HK-2 (cell line): ENCODE results near the gene ARF5.
"Not testable (repeated sequence)": the region's sequence is repeated elsewhere in the genome, so short reads cannot be mapped to it uniquely, and the experiment has no call there.

Experiments used
- DNase-seq: peaks from one replicate; pipeline ENCODE4 v3.0.0-alpha.2; 2018; ENCODE audit not compliant: unreplicated experiment

Gene ARF5

DNA sequence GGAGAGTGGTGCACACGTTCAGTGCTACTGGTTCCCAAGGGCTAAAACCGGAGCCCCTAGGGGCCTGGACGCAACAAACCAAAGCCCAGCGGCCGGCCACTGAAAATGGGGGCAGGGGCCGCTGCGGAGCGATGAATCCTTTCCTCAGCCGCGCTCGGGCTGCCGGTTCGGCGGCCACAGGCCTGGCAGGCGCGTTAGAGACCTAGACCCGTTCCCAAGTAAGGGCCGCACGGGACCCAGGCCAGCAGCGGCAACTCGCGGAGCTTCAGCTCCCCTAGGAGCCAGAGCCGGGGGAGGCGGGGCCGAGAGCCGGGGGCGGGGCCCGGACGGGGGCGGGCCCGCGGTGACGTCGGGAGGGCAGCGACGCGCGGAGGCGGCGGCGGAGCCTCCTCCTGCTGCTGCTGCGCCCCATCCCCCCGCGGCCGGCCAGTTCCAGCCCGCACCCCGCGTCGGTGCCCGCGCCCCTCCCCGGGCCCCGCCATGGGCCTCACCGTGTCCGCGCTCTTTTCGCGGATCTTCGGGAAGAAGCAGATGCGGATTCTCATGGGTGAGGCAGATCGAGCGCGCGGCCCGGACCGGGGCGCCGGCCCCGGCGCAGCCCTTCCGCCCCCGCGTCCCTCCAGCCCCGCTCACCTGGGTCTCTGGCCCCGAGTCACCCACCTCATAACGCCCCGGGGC is at the start of gene ARF5:
Gene ARF5 (plus strand): TSS at position 393 of the 678 bp plus-strand sequence. CDS start 88 bp downstream, at position 481.
- peak; percentile 84 for DNase-seq

GRCh38 chr7:127539116-127539515 is 49.1 kb upstream of the ARF5 start:
- no peak for DNase-seq

DNA sequence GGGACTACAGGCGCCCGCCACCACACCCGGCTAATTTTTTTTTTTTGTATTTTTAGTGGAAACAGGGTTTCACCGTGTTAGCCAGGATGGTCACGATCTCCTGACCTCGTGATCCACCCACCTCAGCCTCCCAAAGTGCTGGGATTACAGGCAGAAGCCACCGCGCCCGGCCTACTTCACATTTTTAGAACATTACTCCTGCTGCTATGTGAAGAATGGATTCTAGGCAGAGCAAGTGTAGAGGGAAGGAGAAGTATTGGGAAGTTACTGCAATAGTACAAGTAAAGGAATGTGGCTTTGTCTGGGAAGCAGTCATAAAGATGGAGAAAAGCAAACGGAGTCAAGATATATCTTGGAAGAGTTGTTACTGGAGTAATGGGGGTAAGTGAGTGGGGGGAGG is 47.8 kb upstream of the ARF5 start:
- DNase-seq: not testable (repeated sequence)

DNA sequence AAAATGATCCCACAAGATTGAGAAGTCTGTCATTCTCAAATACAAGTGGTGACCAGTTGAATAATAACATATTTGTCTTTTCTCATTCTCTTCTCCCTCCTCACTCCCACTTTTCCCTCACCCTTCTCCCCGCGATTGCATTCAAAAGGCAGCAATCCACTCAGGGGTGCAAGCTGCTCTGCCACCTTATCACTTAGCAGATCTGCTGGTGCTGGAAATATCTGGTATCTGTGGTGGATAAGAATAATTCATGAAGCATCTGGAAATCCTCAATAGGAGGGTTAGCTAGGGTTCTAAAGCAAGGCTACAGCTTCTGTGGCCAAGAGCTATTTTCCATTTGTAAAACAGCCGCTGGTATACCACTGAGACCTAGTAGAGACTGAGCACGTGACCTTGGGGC is 46.7 kb upstream of the ARF5 start:
- no peak for DNase-seq

- DNase-seq: no peak
These were observed 41.9 kb upstream of the ARF5 start for GRCh38 chr7:127546313-127546712.

GRCh38 chr7:127550247-127550646 is 38.0 kb upstream of the ARF5 start:
- DNase-seq: no peak

- no peak for DNase-seq
These were observed 36.3 kb upstream of the ARF5 start for GRCh38 chr7:127551941-127552340.

- DNase-seq: no peak
These were observed 31.8 kb upstream of the ARF5 start for GRCh38 chr7:127556404-127556803.

GRCh38 chr7:127557803-127558202 is 30.4 kb upstream of the ARF5 start:
- DNase-seq: no peak

GRCh38 chr7:127566242-127566641 is 22.0 kb upstream of the ARF5 start:
- no peak for DNase-seq

DNA sequence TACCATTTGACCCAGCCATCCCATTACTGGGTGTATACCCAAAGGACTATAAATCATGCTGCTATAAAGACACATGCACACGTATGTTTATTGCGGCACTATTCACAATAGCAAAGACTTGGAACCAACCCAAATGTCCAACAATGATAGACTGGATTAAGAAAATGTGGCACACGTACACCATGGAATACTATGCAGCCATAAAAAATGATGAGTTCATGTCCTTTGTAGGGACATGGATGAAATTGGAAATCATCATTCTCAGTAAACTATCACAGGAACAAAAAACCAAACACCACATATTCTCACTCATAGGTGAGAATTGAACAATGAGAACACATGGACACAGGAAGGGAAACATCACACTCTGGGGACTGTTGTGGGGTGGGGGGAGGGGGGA is 20.2 kb upstream of the ARF5 start:
- DNase-seq: not testable (repeated sequence)

GRCh38 chr7:127571741-127572505 is 16.3 kb upstream of the ARF5 start:
- no peak for DNase-seq

DNA sequence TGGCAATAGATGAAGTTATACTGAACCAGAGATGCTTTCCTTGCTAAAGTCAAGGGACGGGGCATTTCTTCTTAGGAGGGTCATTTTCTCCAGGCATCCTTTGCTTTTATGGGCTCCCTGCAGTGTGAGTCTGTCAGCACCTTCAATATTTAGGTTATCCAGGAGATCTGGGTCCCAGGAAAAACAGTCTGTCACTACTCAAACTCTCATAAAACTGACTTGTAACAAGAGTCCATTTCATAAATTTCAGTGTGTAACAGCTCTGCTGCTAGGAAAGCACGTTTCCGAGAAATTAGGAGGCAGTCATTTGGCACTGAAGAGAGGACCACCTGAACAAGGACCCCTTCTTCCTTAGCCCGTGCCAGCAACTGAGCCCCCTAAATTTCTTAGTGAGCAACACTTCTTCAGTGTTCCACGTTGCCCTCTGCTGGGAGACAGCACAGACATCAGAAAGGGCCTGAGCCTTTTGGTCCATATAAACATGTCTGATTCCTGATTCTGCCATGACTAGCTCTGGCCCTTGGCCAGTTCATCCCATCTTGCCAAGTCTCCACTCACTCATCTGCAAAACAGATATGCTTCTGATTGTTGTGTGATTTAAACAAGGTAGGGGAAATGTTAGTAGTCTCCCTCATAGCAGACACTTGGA is 10.1 kb upstream of the ARF5 start:
- DNase-seq: no peak

DNA sequence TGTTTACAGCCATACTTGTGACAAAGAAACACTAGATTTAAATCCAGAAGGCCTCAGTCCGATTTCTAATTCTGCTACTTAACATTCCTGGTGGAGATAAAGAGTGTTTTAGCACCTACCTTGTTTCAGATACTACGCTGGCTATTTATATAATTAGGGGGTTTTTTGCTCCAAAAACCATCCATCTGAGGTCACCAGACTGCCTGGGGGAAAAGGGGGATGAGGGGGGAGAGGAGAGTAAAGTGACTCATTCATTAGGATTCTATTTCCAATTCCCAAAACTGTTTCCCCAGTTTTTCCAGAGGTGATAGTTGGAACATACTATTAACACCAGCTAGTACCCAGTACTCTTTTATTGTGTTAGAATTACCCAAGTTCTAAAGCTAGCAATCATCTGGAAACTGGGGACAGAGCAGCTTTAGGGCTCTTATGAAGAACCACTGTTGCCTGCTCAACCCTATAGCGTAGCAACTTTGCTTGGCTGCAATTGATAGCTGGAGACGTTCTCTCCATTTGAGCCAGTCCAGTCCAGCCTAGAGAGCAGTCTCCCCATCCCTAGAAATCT is 9.4 kb upstream of the ARF5 start:
- DNase-seq: no peak

GRCh38 chr7:127580612-127581011 is 7.6 kb upstream of the ARF5 start:
- DNase-seq: no peak

DNA sequence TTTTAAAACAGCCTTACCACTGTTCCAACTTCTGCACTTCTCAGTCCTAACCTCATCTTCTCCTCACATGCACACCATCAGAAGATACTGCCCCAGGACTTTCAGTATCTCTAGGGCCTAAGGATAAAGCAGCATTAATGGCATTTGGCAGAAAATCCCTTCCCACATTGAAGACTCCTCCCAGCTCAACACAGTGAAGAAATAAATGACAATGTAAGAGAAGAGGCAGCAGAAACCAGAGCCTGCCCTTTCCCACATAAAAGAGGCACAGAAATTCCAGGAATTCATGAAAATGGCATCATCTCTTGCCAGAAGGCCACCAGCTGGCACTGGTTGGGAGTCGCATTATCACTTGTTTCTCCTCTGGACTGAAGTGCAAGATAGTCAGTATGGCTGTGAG is 6.5 kb upstream of the ARF5 start:
- DNase-seq: no peak

DNA sequence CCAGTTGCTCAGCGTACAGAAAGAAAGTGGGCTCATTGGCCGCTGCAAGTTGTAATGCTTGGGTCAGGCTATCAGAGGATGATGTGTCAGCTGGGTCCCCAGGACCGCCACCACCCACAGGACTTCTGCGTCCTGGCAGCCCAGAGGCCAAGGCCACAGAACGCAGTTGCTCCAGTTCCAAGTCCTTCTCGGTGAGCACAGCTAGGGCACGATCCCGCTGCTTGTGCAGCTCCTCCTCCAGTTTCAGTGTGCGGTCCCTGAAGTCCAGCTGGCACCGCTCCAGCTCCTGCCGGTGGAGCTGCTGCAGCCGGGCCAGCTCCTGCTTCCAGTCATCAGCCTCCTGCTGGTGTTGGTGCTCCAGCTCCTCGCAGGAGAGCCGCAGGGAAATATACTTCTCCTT is 5.8 kb upstream of the ARF5 start:
- DNase-seq: no peak

DNA sequence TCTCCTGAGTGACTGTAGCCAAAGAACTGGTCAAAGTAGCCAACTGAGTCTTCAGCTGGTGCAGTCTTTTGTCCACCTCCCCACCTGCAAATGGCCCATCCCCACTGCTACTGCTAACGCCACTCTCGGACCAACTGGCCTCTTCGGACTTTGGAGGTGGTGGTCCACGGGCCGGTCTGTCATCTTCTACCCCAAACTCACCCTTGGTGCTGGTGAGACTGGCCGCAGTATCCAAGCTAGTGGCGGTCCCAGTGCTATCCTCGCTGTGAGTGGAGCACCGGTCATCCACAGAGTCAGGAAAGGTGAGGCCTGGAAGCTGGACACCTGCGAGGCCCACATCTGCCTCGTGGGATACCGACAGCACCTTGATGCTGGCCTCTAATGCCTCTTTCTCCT is 3.6 kb upstream of the ARF5 start:
- no peak for DNase-seq

DNA sequence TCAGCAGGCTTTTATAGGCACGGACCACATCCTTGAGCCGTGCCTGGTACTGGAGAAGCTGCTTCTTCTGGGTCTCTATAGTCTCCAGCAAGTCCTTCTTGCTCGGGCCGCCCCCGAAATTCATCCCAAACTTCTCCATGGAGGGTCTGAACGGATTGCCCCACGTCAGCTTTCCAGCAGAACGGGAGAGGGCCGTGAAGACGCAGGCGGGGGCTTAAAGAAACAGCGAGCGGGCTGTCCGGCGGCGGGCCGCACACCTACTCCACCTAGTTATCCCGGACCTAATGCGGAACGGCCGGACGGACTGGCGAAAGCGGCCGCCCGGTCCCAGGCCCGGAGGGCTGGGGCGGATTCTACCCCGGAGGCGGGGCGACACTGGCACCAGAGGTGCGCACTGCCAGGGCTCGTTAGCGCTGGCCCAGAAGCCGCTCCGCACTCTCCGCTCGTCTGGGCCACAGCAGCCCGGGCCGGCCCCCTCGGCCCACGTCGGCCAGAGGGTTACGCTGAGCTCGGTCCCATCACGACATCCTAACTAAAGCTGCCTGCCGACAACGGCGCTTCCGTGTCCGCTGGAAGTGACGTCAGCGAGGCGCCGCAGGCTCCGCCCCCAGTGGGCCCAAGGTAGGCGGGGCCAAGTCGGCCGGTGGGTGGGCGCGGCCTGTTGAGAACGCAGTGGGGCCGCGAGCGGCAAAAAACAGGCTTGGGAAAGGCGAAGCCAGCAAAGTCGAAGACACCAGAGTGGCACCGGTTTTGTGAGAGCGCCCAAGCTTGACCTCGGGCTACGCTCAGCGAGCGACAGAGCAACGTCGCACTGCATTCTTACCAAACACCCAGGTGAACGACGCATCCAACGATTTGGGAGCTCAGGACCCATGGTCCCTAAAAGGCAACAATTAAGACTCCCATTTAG is 2.9 kb upstream of the ARF5 start, which contains the start of gene GCC1:
Gene GCC1 (minus strand): TSS at position 553 of the 910 bp plus-strand sequence. CDS start 414 bp downstream, at position 139.
- peak; percentile 91 for DNase-seq

DNA sequence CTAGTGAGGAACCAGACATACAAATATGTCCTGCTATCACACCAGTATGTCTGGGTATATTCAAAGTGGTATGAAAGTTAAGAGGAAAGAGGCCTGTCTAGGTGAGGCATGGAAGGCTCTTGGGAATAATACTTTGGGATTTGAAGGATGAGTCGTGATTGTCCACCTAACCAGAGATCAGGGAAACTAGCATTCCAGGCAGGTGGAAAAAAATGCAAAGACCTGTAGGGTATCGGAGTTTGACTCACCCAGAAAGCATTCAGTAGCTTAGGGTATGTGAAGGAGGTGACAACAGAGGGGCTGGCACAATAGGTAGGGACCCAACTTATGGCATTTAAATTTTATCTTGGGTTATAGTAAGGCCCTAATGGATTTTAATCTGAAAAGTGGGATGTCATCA is 1.9 kb upstream of the ARF5 start:
- no peak for DNase-seq

GRCh38 chr7:127587663-127588018 is 570 bp upstream of the ARF5 start:
- no peak for DNase-seq
